GM19193 (cell line): ENCODE measurements around the gene GPATCH3.

ENCODE experiments used
- POLR2A ChIP-seq: IDR thresholded peaks from 4 replicates; pipeline ENCODE4 v1.6.1; 2011; ENCODE audit not compliant: insufficient read depth, insufficient read length; ENCODE audit errors: extremely low read depth

GPATCH3 gene

DNA sequence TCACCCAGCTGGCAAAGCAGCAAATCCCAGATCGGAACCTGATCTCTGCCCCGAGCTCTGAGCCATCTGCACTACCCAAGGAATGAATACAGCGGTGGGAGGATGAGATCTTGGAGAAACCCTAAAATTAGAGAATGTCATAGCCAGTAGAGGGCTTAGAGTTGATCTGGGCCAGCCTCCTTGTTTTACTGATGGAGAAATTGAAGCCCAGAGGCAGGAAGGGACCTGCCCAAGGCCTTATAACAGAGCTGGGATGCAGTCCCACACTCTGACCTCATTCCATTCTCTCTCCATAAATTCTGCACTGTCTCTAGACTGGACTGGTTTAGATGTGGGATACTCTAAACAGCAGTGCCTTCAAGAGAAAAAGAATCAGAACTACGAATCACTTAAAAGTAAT is 42.1 kb downstream of the GPATCH3 start:
- TF ChIP-seq POLR2A = no peak

DNA sequence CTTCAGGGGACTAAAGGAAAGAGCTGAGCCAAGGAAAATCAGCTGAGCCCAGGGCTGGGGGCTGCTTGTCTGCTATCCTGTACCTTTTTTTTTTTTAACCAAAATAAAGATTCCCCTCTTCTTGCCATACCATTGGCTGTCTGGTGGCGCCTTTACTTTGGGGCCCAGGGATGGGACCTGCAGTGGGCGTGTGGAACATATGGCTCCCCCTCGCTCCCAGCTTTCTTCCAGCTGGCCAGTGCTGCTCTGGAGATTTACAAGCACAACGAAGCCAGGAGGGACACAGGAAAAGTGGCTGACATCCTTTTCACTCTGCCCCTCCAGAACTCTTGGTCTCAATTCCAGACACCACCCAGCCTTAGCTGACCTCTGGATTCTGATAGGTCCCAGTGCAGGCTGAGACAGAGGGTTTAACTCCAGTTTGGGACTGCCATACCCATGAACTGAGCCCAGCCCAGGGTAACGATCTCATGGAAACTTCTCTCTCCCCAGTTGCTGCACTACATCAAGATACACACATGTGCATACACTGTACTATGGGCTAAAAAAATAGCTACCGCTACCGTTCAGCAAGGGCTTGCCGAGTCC is 42.7 kb downstream of the GPATCH3 start:
- TF ChIP-seq POLR2A = no peak

DNA sequence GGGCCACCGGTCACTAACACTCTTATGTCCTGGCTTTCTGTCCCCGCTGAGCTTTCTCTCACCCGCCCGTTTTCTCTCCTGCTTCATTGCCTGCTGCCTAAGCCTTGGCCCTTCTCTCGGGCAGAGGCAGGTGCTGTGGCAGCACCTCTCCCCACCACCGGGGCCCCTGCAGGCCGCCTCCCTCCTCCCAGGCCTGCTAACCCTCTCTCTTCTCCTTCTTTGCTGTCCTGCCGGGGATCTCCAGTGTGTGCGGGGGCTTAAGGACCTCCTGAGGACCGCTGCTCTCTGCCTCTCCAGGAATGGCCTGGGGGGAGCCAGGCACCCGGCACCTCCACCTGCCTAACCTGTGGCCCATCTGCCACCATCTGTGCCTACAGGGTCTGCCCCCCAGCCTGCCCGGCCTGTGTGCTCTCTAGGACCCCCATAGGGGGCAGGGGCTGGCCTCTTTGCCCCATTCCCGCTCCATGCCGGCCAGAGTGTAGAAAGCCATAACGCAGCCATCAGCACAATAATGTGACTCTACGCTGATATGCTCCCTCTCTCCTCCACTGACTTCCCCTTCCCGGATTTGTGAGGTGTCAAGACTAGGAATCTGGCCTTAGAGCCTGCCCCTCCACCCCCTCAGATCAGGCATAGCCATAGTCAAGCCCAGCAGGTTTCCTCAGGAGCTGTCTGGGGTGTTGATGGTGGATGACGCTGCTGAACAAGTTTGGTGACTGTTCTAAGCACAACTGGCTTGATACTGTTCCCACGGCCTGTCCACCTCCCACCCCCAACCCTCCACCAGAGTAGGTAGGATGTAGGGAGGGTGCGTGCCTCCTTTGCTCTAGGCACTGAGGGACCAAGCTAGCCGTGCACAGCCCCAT is 43.4 kb downstream of the GPATCH3 start:
- TF ChIP-seq POLR2A = no peak

DNA sequence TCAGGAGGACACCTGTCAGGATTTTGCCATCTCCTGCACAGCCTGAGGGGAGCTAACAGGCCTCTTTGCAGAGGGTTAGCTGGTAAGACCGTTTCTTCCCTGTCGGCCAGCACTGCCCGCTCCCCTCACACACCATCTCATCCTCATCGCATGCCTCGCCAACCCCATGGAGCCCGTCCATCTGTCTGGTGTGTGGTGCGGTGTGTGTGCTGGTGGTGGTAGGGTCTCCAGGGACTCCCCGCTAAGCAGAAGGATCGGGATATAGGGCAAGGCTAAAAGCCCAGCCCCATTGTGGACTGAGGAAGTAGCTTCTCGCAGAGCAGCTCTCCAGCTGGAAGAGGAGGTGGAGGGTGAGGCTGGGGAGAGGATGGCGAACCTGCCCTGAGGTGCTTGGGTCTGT is 44.1 kb downstream of the GPATCH3 start:
- no peak for TF ChIP-seq POLR2A

DNA sequence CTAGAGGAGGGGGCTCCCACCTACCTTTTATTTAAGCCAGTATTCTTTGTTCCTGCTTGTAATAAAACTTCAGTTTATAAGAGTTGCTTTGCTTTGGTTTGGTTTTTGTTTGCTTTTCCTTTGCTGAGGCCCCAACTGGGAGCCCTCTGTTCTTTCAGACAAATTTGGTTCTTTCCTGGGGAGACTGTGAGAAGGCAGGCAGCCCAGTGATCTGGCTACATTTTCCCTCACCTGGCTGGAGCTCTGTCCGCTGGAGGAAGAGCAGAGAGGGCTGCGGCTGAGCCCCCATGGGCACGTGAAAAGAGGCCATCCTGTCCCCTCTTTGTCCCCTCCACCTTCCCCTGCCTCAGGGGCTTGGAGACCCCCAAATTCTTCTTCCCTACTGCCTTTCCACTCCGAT is 44.6 kb downstream of the GPATCH3 start:
- TF ChIP-seq POLR2A = no peak

DNA sequence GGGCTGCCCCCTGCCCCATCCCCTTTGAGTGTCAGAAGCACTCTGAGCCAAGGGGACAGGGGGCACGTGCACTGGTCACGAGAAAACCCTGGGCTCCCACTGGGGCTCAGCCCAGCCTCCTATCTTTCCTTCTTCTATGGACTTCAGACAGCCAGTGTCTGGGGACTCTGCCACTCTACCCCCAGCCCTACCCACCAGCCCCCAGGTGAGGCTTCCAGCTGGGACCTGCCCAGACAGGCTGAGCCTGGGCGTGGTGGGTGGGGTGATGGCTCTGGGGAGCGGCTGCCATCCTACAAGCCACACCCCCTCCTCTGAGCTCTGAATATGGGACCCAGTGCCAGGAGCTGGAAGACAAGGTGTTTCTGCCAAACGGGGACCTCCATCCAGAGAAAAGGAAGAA is 45.4 kb downstream of the GPATCH3 start:
- no peak for TF ChIP-seq POLR2A

DNA sequence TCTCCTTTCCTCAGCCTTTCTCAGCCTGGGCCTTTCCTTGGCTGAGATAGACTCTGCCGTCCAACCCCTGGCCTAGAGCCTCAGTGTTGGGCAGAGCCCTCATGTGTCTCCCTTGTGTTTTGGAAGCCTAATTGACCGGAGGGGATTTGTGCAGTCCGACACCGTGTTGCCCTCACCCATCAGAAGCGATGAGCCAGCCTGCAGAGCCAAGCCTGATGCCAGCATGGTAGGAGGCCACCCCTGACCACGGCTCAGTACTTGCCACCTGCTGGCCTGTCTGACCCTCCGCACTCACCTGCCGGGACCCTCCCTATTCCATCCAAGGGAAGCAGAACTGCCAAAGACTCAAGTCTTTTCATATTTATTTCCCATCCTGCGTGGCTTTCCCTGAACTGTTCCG is 46.7 kb downstream of the GPATCH3 start:
- no peak for TF ChIP-seq POLR2A

DNA sequence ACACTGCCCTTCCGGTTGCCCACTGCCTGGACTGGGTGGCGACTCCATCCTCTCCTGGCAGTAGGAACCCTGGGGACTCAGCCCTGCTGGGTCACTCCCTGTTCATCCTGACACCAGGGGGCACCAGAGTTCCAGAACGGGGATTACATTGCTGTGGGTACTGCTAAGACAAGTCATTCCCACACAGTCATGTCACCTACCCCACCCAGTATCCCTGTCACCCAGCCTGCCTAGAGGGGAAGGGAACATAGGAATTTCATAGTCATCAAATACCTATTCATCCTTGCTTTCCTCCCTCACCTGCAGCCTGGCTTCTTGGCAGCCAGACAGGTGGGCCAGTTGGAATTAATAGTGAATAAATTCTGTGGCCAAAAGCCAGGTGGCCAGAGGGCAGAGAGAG is 47.1 kb downstream of the GPATCH3 start:
- no peak for TF ChIP-seq POLR2A

DNA sequence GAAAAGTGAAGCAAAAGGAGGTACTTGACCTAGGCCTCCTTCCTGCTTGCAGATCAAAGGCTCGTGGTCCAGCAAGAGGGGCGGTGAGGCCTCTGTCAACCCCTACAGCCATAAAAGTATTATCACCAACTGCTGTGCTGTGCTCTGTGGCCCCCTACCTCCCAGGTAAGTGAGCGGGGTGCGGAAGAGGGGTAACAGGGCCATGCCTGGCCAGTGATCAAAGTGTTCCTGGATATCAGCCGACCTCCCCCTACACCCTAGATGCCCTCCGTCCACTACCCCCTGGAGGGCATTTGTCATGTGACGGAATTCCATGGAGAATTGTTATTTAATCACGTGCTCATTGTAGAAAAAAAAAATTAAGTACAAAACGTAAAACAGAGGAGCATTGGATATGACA is 47.6 kb downstream of the GPATCH3 start:
- TF ChIP-seq POLR2A = no peak

DNA sequence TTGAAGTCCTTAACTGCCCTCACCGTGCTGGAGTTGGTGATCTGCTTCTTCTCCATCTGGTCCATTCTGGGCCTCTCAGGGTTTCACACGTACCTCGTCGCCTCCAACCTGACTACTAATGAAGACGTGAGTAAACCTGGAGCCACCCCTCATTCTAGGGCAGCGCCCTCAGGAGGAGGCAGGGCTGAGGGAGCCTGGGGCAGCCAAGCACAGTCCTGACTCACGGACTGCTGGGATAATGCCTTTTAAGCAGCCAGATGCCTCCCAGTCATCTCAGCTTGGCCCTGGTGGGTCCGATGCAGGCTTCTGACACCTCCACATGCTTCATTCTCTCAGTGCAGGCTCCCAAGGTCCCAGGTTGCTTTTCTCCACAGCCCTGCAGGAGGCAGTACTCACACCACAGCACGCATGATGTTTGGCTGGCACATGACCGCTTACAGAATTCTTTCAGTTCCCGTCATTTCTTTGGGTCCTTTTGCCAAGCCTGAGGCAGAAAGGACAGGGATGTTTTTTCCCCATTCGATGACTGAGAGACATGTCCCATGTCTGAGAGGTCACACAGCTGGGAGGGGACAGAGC is 49.1 kb downstream of the GPATCH3 start:
- TF ChIP-seq POLR2A = no peak

DNA sequence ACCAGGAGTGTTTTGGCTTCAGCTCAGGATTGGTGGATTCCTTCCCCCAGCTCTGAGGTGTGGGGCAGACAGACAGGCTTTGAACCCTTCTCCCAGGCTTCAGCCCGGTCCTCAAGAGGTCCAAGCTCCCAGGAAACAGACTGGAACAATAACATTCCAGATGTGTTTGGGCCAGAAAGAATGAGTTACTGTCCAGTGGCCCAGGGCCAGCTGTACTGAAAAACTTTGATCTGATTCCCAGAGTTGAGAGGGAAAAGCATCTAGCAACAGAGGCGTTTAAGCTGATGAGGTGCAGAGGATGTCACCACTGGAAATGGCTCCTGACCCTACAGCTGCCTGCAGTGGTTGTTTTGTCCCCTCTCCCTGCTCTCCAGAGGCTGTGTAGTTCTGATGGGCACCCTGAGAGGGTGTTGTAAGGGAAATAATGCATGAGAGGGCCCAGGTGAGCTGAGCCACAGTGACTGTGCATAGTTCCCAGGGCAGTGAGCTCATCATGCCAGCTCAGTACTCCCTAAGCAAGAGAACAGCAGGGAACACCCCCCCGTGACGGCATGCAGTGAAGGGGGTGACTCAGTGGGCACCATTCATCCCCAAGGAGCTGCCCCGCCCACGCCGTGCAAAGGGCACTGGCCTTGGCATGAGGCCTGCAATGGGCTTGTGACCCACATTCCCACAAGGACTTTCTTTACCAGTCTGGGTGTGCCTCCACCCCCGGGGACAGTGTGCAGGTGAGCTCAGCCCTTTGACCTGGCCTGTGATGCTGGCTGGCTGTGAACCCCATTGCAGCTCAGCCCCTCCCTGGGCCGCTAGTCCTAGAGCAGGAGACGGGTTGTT is 51.1 kb downstream of the GPATCH3 start:
- no peak for TF ChIP-seq POLR2A

DNA sequence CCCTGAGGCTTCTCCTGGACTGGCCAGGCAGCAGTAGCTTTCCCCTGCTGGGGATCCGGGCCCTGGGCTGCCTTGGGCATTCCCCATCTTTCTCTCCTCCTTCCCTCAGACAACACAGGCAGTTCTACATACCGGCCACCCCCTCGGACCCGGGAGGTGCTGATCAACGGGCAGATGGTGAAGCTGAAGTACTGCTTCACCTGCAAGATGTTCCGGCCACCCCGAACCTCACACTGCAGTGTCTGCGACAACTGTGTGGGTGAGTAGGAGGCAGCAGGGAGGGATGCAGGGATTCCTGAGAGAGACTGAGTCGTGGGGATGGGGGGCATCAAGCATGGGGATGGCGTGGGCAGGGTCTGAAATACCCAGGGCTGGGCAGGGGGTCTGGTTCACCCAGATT is 51.8 kb downstream of the GPATCH3 start:
- TF ChIP-seq POLR2A = no peak

DNA sequence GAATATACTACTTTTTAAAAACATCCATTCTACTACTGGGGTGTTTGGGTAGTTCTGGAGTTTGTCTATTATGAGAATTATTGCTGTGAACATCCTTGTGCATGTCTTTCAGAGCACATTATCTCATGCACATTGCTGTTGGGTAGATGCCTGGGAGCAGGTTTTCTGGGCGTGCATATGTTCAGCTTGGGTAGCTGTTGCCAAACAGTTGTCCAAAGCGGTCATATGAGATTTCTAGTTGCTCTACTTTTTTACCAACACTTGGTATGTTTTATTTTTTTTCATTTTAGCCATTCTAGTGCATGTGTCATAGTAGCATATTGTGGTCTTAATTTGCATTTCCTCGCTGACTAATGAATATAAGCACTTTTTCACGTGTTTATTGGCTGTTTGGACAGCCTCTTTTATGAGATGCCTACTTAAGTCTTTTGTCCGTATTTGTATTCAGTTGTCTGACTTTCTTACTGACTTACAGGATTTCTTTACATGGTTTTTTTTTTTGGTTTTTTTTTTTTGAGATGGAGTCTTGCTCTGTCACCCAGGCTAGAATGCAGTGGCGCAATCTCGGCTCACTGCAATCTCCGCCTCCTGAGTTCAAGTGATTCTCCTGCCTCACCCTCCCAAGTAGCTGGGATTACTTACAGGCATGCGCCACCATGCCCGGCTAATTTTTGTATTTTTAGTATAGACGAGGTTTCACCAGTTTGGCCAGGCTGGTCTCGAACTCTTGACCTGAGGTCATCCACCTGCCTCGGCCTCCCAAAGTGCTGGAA is 55.7 kb downstream of the GPATCH3 start:
- no peak for TF ChIP-seq POLR2A
